Stomach smooth muscle (tissue), 2 donors: ENCODE results near the gene TBC1D32.
"Not testable (repeated sequence)": the region's sequence is repeated elsewhere in the genome, so short reads cannot be mapped to it uniquely, and the experiment has no call there.

Experiments used
- H3K27ac ChIP-seq: one replicate; pipeline ENCODE4 v1.7.0; 2013; ENCODE audit warnings: mild to moderate bottlenecking, low read length, inconsistent platforms
- H3K27me3 ChIP-seq, 2 donors: one replicate each; pipeline ENCODE4 v1.7.0; 2013; ENCODE audit warnings: low read length in 2 of 2; ENCODE audit not compliant: insufficient read depth in 2 of 2, control insufficient read depth in 1 of 2
- H3K36me3 ChIP-seq, 2 donors: one replicate each; pipeline ENCODE4 v1.7.0; 2013; ENCODE audit warnings: low read length in 2 of 2; ENCODE audit not compliant: control insufficient read depth in 2 of 2, insufficient read depth in 2 of 2
- H3K4me1 ChIP-seq: one replicate; pipeline ENCODE4 v1.7.0; 2013; ENCODE audit warnings: low read length; ENCODE audit not compliant: control insufficient read depth, insufficient read depth
- H3K4me3 ChIP-seq, 2 donors: one replicate each; pipeline ENCODE4 v1.7.0; 2013; ENCODE audit warnings: low read length in 2 of 2
- H3K9ac ChIP-seq, 2 donors: one replicate each; pipeline ENCODE4 v1.7.0; 2013; ENCODE audit warnings: low read length in 2 of 2, mild to moderate bottlenecking in 1 of 2
- H3K9me3 ChIP-seq, 2 donors: one replicate each; pipeline ENCODE4 v1.7.0; 2013; ENCODE audit warnings: low read length in 2 of 2; ENCODE audit not compliant: control insufficient read depth in 2 of 2
- donor health status: healthy.
- donor health status: Pancreatic carcinoma.

Gene TBC1D32

DNA sequence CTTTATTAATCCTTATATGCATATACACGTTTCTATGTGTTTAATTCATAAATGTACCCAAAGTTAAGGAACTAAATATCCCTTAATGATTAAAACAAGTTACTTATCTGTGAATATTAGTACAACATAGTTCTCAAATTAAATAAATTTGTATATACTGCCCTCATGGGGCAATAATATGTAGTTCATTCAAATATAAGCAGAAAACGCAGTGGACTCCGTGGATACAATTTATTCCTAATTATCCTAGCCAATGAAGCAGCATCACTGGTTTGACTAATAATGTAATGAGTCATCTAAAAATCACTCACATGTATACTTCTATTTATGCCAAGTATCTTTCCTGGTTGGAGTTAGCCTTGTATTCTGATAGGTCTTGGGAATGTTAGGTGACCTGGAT lies 111.6 kb downstream of the TBC1D32 start:
- Histone ChIP-seq H3K4me1 (no peaks in the 10 kb centered on the region), H3K27me3 (no peaks in the 10 kb centered on the region), H3K9ac (no peak overlapping the region), H3K9me3 (no peaks in the 10 kb centered on the region), H3K36me3 (no peaks in the 10 kb centered on the region), H3K27ac (no peak overlapping the region), H3K4me3 (no peak overlapping the region)

DNA sequence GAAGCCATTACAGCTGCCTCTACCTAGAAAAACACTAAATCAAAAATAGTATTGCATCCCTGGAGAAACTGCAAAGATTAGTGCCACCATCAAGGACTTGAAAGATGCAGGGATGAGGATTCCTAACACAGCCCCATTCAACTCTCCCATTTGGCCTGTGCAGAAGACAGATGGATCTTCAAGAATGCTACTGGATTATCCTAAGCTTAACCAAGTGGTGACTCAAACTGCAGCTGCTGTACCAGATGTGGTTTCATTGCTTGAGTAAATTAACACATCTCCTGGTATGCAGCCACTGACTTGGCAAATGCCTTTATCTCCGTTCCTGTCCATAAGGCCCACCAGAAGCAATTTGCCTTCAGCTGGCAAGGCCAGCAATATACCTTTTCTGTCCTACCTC lies 117.4 kb downstream of the TBC1D32 start:
- H3K9me3 ChIP-seq = peaks cover 2 to 7% of the 10 kb centered on the region in 2 donors
- H3K36me3 ChIP-seq = peaks cover 0 to 2% of the 10 kb centered on the region in 2 donors
- no peak overlapping the region for H3K9ac ChIP-seq
- no peak overlapping the region for H3K4me3 ChIP-seq
- H3K27ac ChIP-seq = no peak overlapping the region
- H3K27me3 ChIP-seq = no peaks in the 10 kb centered on the region
- no peaks in the 10 kb centered on the region for H3K4me1 ChIP-seq

DNA sequence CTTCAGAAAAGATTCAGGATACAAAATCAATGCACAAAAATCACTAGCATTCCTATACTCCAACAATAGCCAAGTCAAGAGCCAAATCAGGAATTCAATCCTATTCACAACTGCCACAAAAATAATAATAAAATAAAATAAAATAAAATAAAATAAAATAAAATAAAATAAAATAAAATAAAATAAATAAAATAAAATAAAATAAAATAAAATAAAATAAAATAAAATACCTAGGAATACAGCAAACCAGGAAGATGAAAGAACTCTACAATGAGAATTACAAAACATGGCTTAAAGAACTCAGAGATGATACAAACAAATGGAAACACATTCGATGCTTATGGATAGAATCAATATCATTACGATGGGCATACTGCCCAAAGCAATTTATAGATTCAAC lies 120.9 kb downstream of the TBC1D32 start:
- not testable (repeated sequence) for H3K27me3 ChIP-seq, H3K9ac ChIP-seq, H3K4me1 ChIP-seq, H3K27ac ChIP-seq, H3K4me3 ChIP-seq, H3K36me3 ChIP-seq, H3K9me3 ChIP-seq

DNA sequence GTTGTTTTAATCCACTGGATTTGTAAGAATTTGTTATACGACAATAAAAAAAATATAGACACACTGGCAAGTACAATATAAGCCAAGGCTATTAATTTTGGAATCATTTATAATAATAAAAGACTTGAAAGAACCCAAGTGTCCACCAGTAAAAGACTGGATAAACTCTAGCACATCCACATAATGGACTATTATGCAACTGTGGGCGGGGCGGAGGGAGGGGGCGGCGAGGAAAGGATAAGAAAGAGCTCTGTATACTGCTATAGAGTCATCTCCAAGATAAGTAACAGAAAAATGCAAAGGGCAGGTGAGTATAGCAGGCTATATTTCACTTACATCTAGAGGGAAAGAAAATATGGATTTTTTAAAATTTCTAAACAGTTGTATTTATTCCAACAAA lies 123.3 kb downstream of the TBC1D32 start:
- Histone ChIP-seq H3K27me3 (no peaks in the 10 kb centered on the region), H3K27ac (no peak overlapping the region), H3K4me1 (no peaks in the 10 kb centered on the region), H3K4me3 (no peak overlapping the region), H3K36me3 (peaks cover 0 to 2% of the 10 kb centered on the region in 2 donors), H3K9ac (no peak overlapping the region), H3K9me3 (peaks cover under 1 to 7% of the 10 kb centered on the region in 2 donors)

DNA sequence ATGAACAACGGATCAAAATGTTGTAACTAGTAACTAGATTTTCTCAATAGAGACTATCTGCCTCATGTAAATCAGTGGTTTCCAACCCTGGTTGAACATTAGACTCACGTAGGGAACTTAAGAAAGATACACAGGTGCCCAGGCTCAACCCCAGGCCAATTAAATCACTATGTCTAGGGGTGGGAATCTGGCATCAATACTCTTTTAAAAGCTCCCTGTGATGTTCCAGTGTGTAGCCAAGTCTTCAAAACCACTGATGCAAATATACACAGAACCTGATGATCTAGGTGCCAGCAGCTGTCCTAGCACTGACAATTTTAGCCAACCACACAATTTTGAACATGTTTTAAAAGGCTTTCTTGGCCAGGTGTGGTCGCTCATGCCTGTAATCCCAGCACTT lies 128.7 kb downstream of the TBC1D32 start:
- Histone ChIP-seq H3K4me1 (no peaks in the 10 kb centered on the region), H3K27me3 (no peaks in the 10 kb centered on the region), H3K36me3 (no peaks in the 10 kb centered on the region), H3K9me3 (no peaks in the 10 kb centered on the region), H3K9ac (no peak overlapping the region), H3K4me3 (no peak overlapping the region), H3K27ac (no peak overlapping the region)

DNA sequence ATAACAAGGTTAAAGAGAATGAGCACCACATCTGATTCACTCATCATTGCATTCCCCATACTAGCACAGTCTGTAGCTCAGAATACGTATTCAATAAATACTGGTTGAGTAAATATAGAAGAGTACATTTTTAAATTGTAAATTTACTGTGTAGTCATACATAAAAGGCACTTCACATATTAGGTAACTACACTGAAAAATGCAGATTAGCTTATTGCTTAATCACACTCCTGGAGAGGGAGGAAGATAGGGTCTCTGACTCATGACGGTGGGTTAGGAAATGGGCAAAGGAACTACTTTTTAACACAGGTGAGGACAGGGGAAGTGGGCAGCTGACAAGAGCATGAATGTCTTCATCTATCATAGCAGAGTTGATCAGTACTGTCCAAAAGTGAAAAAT lies 133.2 kb downstream of the TBC1D32 start:
- Histone ChIP-seq H3K36me3 (no peaks in the 10 kb centered on the region), H3K4me1 (no peaks in the 10 kb centered on the region), H3K27me3 (no peaks in the 10 kb centered on the region), H3K9me3 (no peaks in the 10 kb centered on the region), H3K27ac (no peak overlapping the region), H3K9ac (no peak overlapping the region), H3K4me3 (no peak overlapping the region)

DNA sequence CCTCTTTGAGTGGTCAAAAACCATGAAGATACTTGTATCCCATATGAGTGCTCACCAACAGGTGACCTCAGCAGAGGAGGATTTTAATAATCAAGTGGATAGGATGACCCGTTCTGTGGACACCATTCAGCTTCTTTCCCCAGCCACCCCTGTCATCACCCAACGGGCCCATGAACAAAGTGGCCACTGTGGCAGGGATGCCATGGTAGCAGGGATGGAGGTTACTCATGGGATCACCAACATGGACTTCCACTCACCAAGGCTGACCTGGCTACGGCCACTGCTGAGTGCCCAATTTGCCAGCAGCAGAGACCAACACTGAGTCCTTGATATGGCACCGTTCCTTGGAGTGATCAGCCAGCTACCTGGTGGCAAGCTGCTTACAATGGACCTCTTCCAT lies 138.2 kb downstream of the TBC1D32 start:
- H3K4me1 ChIP-seq, H3K9me3 ChIP-seq: not testable (repeated sequence)

DNA sequence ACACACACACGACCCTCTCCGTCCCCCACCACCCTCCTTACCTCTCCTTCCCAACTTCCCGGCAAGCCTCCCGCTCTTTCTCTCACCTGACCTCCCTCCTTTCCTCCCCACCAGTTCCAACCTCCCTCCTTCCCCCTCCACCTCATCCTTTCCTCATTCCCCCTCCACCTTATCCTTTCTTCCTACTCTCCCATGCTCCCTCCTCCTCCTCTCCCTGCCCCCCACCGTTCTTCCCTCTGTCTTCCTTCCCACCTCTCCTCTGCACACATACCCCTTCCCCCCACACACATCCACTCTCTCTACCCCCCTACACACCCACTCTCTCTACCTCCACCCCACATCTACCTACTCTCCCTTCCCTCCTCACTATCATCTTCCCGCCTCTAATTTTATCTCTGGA lies 144.2 kb downstream of the TBC1D32 start:
- Histone ChIP-seq H3K27me3 (no peaks in the 10 kb centered on the region), H3K4me1 (no peaks in the 10 kb centered on the region), H3K27ac (no peak overlapping the region), H3K4me3 (no peak overlapping the region), H3K9ac (no peak overlapping the region), H3K9me3 (no peaks in the 10 kb centered on the region), H3K36me3 (no peaks in the 10 kb centered on the region)

More for the DNA sequence above, 138.2 kb downstream of the TBC1D32 start:
- not testable (repeated sequence) for H3K9ac ChIP-seq, H3K27me3 ChIP-seq, H3K36me3 ChIP-seq, H3K27ac ChIP-seq, H3K4me3 ChIP-seq

DNA sequence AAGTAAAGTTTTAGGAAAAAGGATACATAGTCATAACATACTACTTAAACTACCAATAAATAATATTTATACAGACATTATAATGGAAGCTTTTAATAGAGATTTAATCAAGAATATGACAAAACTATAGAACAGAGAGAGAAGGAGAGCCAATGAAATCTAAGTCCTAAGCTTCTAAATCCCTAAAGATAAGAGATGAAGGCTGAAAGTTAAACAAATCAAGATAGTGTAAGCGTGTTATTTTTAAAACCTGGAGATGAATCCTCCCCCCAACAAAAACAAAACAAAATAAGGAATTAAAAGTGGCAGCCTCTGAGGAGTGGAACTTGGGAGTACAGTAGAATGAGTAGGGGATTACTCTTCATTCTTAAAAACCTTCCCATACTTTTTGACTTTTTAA lies 145.9 kb downstream of the TBC1D32 start:
- no peak overlapping the region for H3K9ac ChIP-seq
- H3K27me3 ChIP-seq = no peaks in the 10 kb centered on the region
- no peaks in the 10 kb centered on the region for H3K9me3 ChIP-seq
- H3K27ac ChIP-seq = no peak overlapping the region
- no peaks in the 10 kb centered on the region for H3K36me3 ChIP-seq
- no peak overlapping the region for H3K4me3 ChIP-seq
- no peaks in the 10 kb centered on the region for H3K4me1 ChIP-seq

DNA sequence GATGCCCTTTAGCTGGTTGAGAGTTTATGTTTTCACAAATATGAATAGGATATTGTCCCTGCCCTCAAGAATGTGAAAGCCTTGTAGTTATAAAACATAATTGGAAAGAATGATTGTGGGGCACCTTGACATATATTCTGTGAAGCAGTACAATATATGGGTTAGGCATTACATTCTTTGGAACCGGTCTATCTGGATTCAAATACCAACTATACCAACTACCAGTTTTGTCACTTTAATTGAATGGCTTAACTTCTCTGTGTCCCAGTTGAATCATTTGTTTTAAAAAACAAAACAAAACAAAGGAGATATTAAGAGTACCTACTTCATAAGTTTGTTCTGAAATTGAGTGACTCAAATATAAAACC lies 146.5 kb downstream of the TBC1D32 start:
- H3K9ac ChIP-seq = no peak overlapping the region
- H3K27ac ChIP-seq = no peak overlapping the region
- no peaks in the 10 kb centered on the region for H3K27me3 ChIP-seq
- no peaks in the 10 kb centered on the region for H3K4me1 ChIP-seq
- H3K36me3 ChIP-seq = no peaks in the 10 kb centered on the region
- H3K9me3 ChIP-seq = no peaks in the 10 kb centered on the region
- H3K4me3 ChIP-seq = no peak overlapping the region

DNA sequence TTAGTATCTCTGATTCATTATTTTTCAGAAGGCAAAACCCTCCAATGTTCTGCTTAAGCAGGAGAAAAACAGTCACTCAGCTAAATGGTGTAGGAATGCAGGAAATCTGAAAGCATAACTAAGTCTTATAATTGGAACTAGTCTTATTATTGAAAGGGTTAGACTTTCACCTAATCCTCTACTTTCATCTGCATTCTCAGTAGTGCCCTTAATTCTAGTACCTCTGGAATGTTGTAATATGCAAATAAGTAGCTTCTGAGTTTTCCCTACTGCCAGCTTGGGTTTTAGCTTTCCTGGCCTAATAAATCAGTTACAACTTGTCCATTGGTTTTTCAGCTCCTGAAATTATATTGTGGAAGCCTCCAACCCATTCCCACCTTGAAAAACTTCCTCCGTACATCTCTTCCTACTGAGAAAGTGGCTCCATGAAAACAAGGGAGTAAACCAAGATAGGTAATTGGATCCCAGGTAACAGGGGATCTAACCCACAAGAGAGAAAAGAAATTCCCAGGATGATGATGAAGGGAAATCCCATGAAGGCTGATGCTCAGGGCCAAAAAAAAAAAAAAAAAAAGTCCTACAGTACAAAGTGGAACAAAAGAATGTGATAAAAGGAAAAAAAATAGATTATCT lies 147.0 kb downstream of the TBC1D32 start:
- no peak overlapping the region for H3K27ac ChIP-seq
- no peak overlapping the region for H3K9ac ChIP-seq
- H3K36me3 ChIP-seq = no peaks in the 10 kb centered on the region
- no peaks in the 10 kb centered on the region for H3K4me1 ChIP-seq
- H3K27me3 ChIP-seq = no peaks in the 10 kb centered on the region
- no peaks in the 10 kb centered on the region for H3K9me3 ChIP-seq
- H3K4me3 ChIP-seq = no peak overlapping the region
